Inflammatory macrophage treated with lipopolysaccharide for 1 hour (primary cell): ENCODE results near the gene MYMX.
"Not testable (repeated sequence)": the region's sequence is repeated elsewhere in the genome, so short reads cannot be mapped to it uniquely, and the experiment has no call there.

Experiments used
- DNase-seq, 2 donors: peaks; one replicate each; pipeline ENCODE4 v3.0.0-alpha.2; 2020 to 2022

MYMX gene

DNA sequence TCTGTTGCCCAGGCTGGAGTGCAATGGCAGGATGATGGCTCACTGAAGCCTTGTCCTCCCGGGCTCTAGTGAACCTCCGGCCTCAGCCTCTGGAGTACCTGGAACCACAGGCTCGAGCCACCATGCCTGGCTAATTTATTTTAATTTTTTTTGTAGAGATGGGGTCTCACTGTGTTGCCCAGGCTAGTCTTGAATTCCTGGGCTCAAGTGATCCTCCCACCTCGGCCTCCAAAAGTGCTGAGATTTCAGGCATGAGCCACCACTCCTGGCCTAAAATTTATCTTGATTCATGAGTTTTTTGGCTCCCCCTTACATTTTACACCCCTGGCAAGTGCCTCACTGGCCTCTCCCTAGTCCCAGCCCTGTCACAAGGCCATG is 4.2 kb downstream of the MYMX start:
- no peak for DNase-seq

DNA sequence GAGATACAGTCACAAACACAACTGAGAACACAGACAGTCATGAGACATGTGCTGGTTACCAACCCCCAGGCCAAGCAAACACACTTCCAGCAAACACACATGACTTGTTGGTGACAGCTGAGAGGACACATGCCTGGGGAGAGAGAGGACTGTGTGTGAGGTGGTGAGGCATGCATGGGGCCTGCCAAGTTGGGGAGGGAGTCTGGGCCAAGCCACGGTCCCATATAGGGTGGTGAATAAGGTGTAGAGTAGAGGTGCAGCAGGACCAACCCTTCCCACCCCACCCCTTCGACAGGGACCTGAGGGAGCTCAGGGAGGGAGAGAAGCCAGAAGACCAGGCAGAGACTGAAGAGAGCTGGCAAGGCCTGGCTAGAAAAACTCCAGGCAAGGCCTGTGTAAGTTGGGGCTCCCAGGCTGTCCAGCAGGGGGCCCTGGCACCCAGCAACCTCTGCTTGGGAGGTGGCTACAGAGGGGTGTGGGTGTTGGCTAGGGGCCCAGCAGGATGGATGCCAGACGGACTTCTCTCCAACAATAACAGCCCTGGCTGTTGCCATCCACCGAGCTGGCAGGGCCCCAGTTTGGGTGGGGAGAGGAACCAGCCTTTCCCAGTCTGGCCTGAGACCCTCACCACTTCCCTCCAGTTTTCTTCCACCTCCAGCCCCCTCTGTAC is 4.7 kb downstream of the MYMX start:
- DNase-seq: peak; percentile 71 to 79

DNA sequence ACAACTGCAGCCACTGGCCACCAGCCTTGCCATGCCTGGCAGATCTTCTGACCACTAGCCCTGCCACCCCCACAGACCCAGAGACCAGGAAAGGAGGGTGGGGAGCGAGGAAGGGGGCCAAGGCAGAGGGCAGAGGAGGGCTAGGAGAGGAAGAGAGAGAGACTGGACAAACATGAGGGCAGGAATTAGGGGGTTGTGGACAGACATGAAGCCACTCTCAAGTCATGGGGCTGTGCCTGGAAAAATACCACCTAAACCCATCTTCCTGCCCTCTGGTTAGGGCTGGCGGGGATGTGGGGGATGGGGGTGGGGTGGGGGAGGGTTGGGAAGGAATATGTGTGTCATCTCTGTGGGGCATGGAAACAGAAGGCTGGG is 5.2 kb downstream of the MYMX start:
- DNase-seq: no peak

DNA sequence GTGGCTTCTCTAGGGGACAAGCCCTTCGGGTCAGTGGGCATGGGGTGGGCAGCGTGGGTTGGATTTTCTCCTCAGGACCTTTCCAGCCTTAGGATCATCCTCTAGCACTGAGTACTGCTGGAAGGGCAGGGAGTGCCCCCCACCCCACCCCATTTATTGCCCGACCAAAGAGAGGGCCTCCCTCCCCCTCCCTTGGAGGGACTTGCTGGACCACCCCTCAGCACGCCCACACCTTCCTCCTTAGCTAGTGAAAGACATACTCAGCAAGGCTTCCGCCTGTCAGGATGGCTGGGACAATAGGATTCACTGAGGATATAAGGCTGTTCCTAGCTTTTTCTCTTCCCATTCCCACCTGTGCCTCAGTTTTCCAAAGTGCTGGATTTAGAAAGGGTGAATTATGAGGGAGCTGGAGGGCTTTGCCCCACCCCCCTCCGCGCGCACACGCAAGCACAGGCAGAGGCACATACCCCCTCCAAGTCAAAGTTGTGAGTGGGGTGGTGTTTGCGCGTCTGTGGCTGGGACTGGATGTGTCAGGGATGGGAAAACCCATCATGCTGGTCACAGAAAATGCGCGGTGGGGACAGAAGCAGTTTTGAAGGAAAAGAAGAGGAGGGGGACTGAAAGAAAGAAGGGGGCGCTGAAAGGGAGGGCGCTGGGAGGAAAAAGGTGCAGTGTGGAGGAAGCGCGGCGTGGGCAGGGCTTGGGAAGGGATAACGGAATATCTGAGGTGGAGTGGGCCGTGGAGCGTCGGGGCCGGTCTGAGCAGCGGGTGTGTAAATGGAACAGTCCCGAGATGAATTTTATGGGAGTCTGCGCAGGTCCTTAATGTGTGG is 6.0 kb downstream of the MYMX start:
- DNase-seq: no peak

DNA sequence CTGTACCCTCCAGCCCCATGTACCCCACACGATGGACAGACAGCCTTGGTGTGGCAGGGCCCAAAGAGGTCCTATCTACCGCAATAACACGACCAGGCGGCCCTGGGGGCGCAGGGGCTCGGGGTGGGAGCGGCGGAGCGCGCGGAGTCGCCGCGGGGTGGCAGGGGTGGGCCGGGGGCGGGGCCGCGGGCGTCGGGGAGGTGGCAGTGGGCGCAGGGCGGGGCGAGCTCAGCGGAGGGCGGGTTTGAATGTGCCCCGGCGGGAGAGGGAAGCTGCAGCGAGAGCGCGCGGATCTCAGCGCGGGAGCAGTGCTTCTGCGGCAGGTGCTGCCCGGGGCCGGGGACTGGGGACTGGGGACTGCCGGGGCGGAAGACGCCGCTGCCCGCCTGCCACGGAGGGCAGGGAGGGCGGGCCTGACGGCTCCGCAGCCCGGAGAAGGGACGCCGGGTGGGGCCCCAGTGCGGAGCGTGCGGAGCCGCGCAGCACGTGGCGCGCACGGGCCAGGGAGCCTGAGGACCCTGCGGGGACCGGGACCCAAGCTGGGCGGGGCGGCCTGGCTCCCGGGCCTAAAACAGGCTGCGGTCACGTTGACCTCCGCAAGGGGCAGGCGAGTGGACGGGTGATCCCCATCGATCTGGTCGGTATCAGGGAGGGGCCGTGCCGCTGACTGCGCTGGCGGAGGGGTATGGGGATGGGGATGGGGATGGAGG is 6.7 kb downstream of the MYMX start, which contains the start of gene SLC29A1:
Gene SLC29A1 (plus strand): TSS at position 277 of the 710 bp plus-strand sequence. CDS start 3,719 bp downstream, outside the sequence.
- peak in 1 of 2 donors; percentile 56 for DNase-seq

- no peak for DNase-seq
Observed at GRCh38 chr6:44224029-44224964, 7.6 kb downstream of the MYMX start.

DNA sequence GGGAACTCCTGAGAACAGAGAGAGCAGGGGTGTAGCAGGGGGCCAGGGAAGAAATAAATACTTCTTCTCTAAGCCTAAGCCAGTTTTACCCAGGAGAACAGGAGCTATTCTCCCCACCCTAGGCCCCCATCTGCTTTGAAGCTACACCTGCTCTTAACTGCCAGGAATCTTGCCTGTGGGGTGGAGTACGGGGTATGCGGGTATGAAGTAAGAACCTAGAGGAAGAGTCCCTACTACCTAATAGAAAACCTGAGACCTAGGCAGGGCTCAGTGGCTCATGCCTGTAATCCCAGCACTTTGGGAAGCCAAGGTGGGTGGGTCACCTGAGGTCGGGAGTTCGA is 8.2 kb downstream of the MYMX start:
- no peak for DNase-seq

DNA sequence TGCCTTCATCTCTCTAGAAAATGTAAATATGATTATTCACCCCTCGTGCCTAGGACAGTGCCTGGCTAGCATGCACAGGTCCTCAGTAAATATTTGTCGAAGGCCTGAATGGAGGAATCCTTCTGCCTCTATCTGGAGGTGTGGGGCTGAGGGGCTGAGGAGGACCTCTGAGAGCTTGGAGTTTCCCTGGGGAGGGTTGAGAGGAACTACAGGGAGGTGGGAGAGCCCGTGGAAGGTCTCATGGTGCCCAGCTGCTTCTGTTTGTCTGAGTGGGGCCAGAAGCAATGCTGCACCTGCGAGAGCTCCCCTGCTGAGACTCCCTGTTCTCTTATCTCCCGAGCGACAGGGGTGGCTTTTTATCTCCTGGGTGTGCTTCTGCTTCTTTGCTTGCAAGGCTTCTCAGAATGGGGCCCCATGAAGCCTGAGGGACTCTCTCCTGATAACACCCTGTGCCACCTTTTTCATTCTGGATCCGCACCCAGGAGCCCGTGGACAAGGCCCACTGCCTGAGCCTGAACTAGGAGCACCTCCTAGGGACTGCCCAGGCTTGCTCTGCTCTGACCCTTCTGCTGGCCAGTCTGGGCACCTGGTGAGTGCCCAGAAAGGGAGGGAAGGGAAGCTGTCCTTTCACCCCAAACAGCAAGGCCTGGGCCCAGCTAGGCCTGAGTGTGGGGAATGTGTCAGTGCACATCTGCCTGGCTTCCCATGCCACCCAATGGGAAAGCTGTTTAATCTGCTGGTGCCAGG is 9.0 kb downstream of the MYMX start:
- peak in 1 of 2 donors; percentile 24 for DNase-seq

DNA sequence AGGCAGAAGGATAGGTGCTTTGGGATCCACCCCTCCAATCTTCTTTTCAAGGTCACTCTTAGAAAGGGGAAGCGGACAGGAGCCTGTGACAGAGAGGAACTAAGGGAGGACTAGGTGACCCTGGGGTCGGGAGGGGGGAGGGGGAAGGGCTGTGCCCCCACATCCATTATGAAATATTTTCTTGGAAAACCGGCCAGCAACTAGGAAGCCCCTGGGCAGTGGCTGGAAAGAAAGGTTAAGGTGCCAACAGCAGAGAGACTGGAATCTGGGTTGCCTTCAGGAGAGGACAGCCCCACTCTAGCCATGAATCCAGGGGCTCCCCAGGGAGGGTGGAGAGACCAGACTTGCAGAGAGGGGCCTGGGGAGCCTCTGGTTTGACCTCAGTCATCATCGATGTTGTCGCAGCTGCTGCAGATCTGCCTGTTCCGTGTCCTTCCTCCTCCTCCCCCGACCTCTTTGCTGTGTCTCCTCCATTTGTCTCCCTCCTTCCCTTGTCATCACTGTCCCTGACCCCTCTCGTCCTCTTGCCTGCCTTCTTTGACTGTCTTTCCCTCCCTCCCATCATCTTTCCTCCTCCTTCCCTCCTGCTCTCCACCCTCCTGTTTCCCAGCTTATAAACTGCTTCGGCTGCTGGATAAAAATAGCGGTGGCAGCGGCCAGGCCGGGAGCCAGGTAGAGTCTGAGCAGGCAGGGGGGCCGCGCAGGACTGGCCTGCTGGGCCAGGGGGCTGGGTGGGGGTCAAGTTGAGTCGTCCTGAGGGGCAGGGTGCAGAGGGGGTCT is 9.8 kb downstream of the MYMX start:
- DNase-seq: no peak

GRCh38 chr6:44227148-44227793 is 10.5 kb downstream of the MYMX start:
- DNase-seq: no peak

DNA sequence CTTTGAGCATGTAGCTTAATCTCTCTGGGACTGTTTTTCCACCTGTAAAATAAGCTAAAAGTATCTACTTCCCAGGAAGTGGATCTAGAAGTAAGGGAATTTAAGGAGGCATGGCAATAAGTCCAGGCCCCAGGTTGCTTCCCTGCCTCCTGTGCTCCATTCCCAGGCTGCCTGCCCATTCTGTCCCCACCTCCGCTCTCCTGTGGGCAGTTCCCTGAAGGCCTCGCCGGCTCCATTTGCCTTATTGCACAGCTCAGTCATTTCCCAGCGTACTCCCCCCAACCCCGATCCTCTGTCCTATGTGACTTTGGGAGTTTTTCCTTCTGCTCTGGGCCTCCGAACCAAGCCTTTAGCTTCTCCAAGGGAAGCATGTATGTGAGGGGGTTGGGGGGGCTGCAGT is 11.3 kb downstream of the MYMX start:
- DNase-seq: no peak

DNA sequence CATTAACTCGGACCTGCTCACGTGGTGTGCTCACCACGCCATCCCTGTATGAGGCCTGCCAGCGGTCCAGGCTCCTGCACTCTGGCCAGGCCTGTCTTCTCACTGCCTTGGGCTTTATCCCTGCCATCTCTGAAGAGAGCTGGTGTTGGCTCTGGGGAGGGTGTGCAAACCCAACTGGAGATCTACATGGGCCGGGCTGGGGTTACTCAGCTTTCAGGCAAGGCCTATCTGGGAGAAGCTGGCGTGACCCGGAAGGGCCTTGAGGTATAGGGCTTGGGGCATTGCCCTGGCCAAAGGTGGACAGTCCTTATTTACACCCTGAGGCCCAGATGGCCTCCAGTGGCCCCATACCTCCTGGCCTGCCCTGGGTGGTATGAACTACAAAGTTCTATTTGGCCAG is 11.7 kb downstream of the MYMX start:
- DNase-seq: no peak

DNA sequence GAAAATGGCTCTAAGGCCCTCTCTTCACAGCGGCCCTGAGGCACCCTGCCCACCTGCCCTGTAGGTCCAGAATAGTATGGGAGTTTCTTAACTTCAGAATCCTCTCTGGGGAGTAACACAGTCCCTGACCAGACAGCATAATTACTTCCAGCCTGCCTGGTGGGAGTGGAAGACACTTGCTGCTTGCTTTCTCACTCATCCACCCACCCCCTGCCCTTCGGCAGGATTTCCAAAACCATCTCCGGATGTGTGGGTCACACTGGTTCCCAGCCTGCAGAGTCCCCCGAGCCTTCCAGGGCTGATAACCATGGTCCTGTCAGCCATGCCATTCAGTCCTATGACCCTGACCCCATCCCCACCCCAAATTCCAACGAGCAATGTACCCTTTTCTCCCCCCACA is 12.1 kb downstream of the MYMX start:
- peak in 1 of 2 donors; percentile 58 for DNase-seq

GRCh38 chr6:44229376-44230033 is 12.8 kb downstream of the MYMX start:
- peak in 1 of 2 donors; percentile 69 for DNase-seq

GRCh38 chr6:44230034-44230675 is 13.4 kb downstream of the MYMX start:
- no peak for DNase-seq

DNA sequence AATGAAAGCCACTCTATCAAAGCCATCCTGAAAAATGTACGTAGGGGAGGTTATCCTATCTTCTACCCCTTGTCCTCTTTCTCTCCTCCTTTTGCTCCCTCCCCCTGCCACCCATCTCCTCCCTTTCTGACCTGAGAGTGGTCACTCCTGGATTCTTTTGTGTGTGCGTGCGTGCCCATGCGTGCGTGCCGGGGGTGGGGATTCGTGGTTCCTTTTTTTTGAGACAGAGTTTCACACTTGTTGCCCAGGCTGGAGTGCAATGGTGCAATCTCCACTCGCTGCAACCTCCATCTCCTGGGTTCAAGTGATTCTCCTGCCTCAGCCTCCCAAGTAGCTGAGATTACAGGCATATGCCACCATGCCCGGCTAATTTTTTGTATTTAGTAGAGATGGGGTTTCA is 14.7 kb downstream of the MYMX start:
- DNase-seq: not testable (repeated sequence)

- DNase-seq: no peak
Observed at GRCh38 chr6:44232676-44233566, 16.2 kb downstream of the MYMX start.

- DNase-seq: no peak
Observed at GRCh38 chr6:44233567-44234100, 16.9 kb downstream of the MYMX start.
